H1 (cell line): ENCODE measurements around the gene PRADC1. TPM values are rescaled to one million over a fixed set of nuclear protein-coding genes. Genes with fewer than 3 reads are reported as not detected.

Experiments
- BCL11A ChIP-seq, 2 experiments: IDR thresholded peaks; one replicate each; pipeline ENCODE4 v1.6.1; 2011; ENCODE audit warnings: low read depth in 2 of 2, low read length in 2 of 2, mild to moderate bottlenecking in 2 of 2
- CBX5 ChIP-seq: fragments of 300-800, 300-1000 bp; sonication (generic); IDR thresholded peaks from 2 replicates; pipeline ENCODE4 v1.7.1; 2016; ENCODE audit warnings: antibody characterized with exemption, low read length, low read depth
- CTBP2 ChIP-seq: IDR thresholded peaks from 2 replicates; pipeline ENCODE4 v1.7.0; 2011; ENCODE audit warnings: borderline replicate concordance, mild to moderate bottlenecking, moderate library complexity, mixed read lengths, low read length; ENCODE audit not compliant: insufficient read depth, insufficient read length
- HDAC2 ChIP-seq, 2 experiments: fragments of 300-600 bp in 1 of 2; sonication (generic) in 1 of 2; IDR thresholded peaks; 2 replicates each; pipeline ENCODE4 v1.6.1; 2011 to 2012; ENCODE audit warnings: low read depth in 2 of 2, low read length in 2 of 2, mild to moderate bottlenecking in 2 of 2, moderate library complexity in 2 of 2, borderline replicate concordance in 1 of 2, inconsistent platforms in 1 of 2
- HDAC6 ChIP-seq: IDR thresholded peaks from one replicate; pipeline ENCODE4 v1.7.1; 2012; ENCODE audit warnings: low read depth, mild to moderate bottlenecking, inconsistent platforms, low read length, moderate library complexity
- POLR2A ChIP-seq, 2 experiments: IDR thresholded peaks; 1 replicate in 1 of 2; 2 replicates in 1 of 2; pipeline ENCODE4 v1.6.1; 2011; ENCODE audit warnings: low read depth in 2 of 2, low read length in 2 of 2, mild to moderate bottlenecking in 2 of 2; ENCODE audit errors: control extremely low read depth in 1 of 2
- SP2 ChIP-seq: IDR thresholded peaks from 2 replicates; pipeline ENCODE4 v1.6.1; 2012; ENCODE audit warnings: mild to moderate bottlenecking, low read length, inconsistent platforms
- polyA plus RNA-seq, 7 experiments: library from polyadenylated mRNA; depleted of rRNA in 3 of 7; stranded (reverse) in 5 of 7; unstranded in 2 of 7; fragments of >200 nt in 5 of 7; fragments of 200-250 nt in 2 of 7; gene quantifications; 1 replicate in 5 of 7; 2 replicates in 1 of 7; 4 replicates in 1 of 7; pipeline versions ENCODE4 v1.2.1 to v1.2.3, GENCODE V29; 2011 to 2013; ENCODE audit warnings: missing spikeins in 2 of 7, mixed read lengths in 2 of 7
- total RNA-seq: library from RNA; stranded (reverse); fragmentation: NEBNext Ultra II Directional; extraction: Animal tissue kit (Norgen Biotek cat#: 25700); gene quantifications from 2 replicates; pipeline ENCODE4 v1.2.1, GENCODE V29; 2021

The PRADC1 gene
- total and polyA plus RNA-seq, 2 of the 8 experiments (the other 6 are each of a cell fraction or from before 2014, with no cell fraction given), result 8.9 to 13.1 TPM

- no peak for TF ChIP-seq SP2
- TF ChIP-seq CBX5, result no peak
- no peak for TF ChIP-seq BCL11A (IDR thresholded peaks at IDR 0.05; ENCODE audit: low read depth in 2 of 2, low read length in 2 of 2)
- TF ChIP-seq CTBP2, result no peak
- TF ChIP-seq POLR2A (IDR thresholded peaks at IDR 0.05; ENCODE audit: control extremely low read depth in 1 of 2, low read depth in 2 of 2, low read length in 2 of 2), result no peak
- TF ChIP-seq HDAC2 (IDR thresholded peaks at IDR 0.05; ENCODE audit: borderline replicate concordance in 1 of 2, low read depth in 2 of 2, low read length in 2 of 2), result no peak
- TF ChIP-seq HDAC6, result no peak
- TF ChIP-seq, all 59 proteins: peak for 0
These were observed 23.0 kb upstream of the PRADC1 start (continued) for GRCh38 chr2:73255907-73256617.
